IPS DF 4.7 (cell line): Measurements from ENCODE around the gene SHB.
A peak's percentile ranks its signal among the peaks of the same experiment; 100 is the strongest.
"Not testable (repeated sequence)": the region's sequence is repeated elsewhere in the genome, so short reads cannot be mapped to it uniquely, and the experiment has no call there.

Experiments
- DNase-seq: peaks from one replicate; pipeline ENCODE4 v3.0.0-alpha.2; 2013; ENCODE audit warnings: low spot score; ENCODE audit errors: extremely low read depth

SHB gene

DNA sequence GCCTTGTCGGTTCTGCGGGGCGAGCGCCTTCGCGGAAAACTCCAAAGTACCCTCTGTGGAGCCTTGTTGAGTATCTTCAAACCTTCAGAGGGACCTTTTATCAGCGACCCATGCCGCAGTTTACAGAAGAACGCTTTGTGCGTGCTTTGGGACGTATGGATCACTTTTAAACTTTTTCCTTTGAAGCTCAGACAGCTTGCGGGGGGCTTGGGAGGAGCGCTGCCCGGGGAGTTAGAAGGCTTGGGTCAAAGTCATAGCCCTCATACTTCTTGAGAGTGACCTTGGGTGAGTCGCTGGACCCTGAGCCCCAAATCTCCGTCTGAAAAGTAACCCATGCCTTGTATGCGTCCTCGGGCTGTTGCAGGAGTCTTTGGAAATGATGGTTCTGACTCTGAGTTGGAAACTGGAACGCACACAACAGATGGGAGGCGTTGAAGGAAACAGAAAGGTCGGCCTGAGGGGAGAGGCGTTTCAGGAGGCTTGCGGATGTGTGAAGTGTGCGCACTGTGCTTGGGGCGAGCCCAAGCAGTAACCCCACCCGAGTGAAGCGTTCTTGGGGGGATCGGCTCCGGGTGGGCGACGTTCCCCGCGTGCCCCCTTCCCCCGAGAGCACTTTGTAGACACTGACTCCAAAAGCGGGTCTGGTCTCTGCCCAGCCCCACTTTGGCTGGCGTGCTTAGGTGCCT is 164.4 kb downstream of the SHB start:
- DNase-seq = no peak

DNA sequence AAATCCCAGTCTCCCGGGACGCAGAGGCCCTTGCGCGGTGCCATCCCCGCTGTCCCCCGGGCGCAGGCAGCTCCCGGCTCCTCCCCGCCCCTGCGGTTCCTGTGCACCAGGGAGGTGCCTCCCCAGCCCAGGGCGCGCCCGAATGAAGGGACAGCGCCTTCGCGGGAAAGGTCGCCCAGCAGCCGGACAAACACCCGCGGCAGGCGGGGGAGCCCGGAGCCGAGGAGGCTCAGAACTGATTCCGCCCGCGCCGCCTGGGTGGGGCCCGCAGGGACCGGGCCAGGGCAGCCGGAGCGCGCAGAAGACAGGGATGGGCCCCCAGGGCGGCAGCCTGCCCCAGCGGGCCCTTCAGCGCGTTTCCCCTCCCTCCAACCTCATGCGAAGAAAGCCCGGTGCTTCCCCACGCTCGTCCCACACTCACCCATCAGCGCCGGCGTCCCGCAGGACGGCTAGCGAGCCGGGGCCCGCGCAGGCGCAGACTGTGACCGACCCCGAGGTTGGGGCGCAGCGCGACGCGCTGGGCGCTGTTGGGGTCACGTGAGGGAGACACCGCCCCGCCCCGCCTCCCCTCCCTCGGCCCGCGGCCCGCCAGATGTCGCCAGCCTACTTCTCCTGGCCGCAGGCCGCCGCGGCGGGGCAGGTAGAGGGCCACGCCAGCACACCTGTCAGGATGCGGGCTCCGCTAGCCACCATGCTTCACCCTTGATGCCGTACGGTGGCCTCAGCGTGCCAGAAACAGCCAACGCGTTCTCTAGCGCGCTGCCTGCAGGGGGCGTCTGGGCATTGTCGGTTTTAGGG is 165.2 kb downstream of the SHB start, which contains the start of gene SLC25A51:
SLC25A51 (minus strand) TSS at position 481 of the 798 bp plus-strand sequence. CDS start 15,577 bp downstream, outside the sequence.
- DNase-seq = peak; percentile 68

GRCh38 chr9:37902796-37903646 is 166.0 kb downstream of the SHB start:
- no peak for DNase-seq

DNA sequence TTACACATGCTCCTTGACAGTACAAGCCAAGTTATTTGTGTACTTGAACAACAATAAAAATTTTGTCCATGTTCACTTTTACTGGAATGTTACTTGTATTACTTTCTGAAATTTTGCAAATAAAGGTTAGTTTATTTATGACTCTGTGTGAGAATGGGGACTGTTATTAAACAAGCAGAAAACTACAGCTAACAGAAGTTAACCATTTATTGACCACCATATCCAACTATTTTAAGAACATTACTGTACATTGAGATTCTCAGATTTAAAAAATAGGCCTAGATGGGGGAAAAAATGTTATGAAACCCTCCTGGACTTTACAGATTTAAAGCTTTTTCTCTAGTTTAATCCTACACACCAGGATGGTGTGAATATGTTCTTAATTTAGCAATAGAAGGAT is 166.9 kb downstream of the SHB start:
- DNase-seq = no peak

GRCh38 chr9:37899041-37899440 is 170.0 kb downstream of the SHB start:
- DNase-seq = no peak

GRCh38 chr9:37897665-37898064 is 171.4 kb downstream of the SHB start:
- no peak for DNase-seq

DNA sequence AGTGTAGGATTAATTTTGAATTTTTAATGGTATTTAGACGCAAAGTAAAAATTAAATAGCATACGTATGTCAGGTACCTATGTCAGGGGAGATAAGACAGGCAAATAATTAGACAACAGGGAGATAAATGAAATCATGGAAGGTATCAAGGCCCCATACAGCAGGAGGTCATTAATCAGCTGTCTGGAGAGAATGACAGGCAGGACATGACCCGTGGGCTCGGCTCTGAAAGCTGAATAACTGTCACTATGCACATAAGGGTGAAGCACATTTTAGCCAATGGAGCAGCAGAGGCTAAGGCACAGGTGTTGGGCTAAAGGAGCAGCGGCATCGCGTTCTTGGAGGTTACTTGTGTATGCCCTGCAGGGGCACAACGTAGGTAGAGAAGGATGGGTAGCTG is 177.0 kb downstream of the SHB start:
- DNase-seq = no peak

- DNase-seq = not testable (repeated sequence)
These were observed 178.0 kb downstream of the SHB start for GRCh38 chr9:37891042-37891441.

DNA sequence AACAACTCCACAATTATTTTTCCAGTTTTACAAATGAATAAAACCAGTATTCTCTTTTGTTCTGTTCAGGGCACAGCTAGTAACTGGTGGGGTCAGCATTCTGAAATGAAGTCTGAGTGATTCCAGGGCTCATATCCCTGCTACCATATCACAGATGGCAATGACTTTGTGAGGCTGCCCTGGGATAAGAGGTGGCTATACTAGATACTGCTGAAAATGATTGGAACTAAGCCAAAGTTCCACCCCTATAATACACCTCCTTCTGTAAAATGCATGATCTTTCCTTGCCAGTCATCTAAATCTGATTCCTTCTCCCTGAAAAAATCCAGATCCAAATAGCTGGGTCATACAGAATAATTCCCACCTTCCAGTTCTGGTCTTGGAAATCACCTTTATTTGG is 179.5 kb downstream of the SHB start:
- no peak for DNase-seq

- not testable (repeated sequence) for DNase-seq
These were observed 180.9 kb downstream of the SHB start for GRCh38 chr9:37887977-37888583.

GRCh38 chr9:37880916-37881479 is 188.0 kb downstream of the SHB start:
- no peak for DNase-seq

DNA sequence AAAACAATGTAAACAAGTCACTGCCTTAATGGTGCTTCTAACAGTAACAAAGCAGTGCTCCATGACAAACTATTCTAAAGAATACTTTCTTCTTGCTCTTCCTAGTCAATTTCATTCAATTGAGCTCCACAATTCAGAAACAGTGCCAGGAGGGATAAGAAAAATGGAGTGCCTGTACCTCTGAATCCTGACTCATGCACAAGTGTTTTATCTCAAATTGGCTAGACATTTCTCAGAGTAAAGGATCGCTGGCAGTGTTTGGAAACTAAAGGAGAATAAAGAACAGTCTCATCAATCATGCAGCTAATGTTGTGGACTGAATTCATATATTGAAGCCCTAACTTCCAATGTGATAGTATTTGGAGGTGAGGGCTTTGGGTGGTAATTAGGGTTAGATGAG is 192.7 kb downstream of the SHB start:
- DNase-seq = no peak

DNA sequence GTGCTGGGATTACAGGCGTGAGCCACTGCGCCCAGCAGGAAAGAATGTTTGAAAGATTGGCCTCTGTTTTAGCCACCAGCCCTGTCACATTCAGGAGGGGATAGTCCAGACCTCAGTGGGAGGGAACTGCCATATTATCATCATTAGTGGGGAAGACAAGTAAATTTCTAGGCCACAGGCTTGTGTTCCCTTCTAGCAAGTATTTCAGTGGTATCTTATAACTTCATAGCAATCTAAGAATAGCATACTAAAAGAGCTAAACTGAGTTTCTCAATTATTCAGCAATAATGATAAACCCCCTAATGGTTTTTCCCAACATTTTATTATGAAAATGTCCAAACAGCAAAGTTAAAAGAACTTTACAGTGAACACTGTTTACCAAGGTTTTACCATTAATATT is 195.1 kb downstream of the SHB start:
- no peak for DNase-seq

GRCh38 chr9:37870799-37871176 is 198.2 kb downstream of the SHB start:
- DNase-seq = no peak

DNA sequence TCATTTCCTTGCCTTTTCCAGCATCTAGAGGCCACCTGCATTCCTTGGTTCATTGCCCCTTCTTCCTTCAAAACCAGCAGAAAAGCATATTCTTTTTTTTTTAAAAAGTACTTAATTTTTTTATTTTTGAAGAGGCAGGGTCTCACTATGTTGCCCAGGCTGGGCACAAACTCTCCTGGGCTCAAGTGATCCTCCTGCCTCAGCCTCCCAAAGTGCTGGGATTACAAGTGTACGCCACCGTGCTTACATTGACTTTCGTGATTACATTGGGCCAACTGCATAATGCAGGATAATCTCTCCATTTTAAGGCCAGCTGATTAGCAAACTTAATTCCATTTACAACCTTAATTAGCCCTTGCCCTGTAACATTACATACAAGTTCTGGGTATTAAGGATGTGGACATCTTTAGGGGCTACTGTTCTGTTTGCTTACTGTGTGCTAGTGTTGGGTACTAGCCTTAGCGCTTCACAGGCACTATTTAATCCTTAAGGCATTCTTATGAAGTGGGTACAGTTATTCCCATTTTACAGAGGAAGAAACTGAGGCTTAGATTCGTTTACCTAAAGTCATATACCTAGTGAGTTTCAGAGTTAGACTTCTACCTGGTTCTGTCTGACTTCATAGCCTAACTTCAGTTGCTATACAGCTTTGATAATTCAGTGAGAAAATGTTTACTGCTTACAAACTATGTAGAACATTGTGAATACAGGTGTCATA is 198.8 kb downstream of the SHB start:
- DNase-seq = no peak
